GM18517 (cell line): ENCODE measurements around the gene TM4SF18.
A peak's percentile ranks its signal among the peaks of the same experiment; 100 is the strongest.

Source experiments
- ATAC-seq: cut with Tn5 transposase; IDR thresholded peaks from one replicate; pipeline ENCODE4 v1.9.1; 2021; ENCODE audit warnings: mild to moderate bottlenecking, moderate library complexity; ENCODE audit not compliant: unreplicated experiment

The TM4SF18 gene

DNA sequence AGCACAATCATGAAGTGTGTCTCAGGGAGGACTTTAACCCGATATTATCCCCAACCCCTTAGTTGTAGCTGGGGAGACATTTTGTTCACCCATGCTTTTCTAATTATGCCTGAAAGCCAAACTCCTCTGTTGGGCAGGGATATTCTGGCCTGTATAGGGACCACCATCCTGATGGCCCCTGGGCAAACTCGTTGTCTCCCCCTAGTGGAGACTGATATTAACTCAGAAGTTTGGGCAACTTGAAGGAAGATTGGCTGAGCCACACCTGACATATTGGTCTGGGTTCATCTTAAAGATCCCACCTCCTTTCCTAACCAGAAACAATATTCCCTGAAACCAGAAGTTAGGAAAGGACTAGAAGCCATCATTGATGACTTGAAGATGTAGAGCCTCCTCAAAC is 42.3 kb downstream of the TM4SF18 start:
- no peak for ATAC-seq

DNA sequence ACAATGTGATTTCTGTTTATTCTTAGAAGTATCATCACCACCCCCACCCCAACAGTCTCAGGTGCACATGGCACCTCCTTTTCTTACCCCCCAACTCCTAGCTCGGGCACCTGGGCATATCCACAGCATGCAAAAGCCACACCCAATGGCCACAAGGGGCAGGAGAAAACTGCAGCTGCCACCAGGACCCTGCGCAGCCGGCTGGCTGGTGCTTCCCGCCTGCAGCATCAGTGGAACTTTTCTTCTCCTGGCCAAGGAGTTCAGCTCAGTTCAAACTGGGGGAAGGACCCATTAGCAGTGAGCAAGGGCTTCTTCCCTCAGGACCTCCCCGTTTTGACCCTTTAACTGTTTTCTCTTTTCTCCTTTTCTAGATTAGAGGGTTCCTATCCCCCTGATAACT is 44.8 kb downstream of the TM4SF18 start:
- ATAC-seq, result no peak

- no peak for ATAC-seq
Measured at GRCh38 chr3:149284034-149284433, 49.4 kb downstream of the TM4SF18 start.

- ATAC-seq, result no peak
Measured at GRCh38 chr3:149283401-149283800, 50.0 kb downstream of the TM4SF18 start.

GRCh38 chr3:149282836-149283235 is 50.6 kb downstream of the TM4SF18 start:
- no peak for ATAC-seq

DNA sequence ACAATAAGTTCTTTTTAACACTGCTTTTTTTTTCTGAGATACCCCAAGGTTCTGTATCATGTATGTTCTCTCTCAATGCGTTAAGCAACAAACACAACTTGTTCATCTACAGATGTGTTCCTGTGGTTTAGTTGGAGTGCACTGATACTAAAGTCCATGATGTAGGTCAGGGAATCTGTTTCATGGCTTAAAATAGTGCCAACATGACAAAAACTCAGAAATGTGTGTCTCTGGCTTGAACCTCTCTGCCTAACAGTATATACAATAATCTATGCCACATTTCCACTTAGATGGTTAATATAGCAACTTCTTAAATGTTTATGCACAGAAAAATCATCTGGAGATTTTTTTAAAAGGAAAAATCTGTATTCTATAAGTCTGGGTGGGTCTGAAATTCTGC is 51.1 kb downstream of the TM4SF18 start:
- ATAC-seq, result no peak

DNA sequence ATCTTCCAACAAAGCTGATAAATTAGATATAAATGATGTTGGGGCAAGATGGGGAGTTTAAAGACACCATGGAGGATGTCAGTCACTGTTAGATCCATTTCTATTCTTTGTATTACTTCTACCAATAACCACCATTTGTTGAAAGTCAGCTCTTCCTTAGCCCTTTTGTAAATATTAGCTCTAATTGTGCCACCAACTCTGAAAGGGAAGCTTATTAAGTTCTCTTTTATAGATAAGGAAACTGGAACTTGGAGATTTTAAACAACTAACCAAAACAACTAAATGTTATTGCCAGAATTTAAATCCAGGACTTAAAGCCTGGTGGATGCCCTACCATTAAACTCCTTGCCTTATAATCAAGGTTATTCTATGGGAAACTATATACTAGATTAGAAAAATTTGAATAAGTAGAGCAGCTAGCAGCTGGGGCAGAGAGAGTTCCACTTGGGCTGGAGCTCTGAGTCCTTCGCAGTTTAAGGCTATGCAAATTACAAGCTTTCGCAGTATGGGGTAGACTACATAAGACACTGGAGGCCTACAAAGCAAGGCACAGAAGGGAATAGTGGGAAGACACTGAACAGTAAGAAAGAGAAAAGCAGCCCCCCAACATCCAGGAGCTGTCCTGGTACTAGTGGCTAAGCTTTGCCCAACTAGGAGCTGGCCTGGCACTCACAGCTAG is 52.6 kb downstream of the TM4SF18 start:
- no peak for ATAC-seq

DNA sequence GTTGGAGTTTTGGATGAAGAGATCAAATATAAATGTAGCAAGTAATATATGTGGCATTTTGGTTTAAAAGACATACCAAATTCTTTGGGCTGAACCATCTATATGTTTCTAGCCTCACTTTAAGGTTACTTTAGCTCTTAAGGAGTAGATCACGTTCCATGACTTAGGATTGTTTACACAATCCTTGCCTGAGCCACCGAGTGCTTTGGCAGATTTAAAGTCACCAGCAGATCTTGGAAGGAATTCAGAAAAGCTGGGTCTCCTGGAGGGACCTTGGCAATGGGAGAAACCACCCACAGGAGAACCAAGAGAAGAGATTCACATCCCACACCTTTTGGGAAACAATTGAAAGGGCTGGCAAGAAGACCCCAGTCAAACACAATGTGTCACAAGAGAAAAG is 54.5 kb downstream of the TM4SF18 start:
- ATAC-seq, result no peak

GRCh38 chr3:149277331-149277813 is 56.1 kb downstream of the TM4SF18 start:
- peak; percentile 41 for ATAC-seq

- no peak for ATAC-seq
Measured at GRCh38 chr3:149276619-149277018, 56.8 kb downstream of the TM4SF18 start.

GRCh38 chr3:149274220-149274619 is 59.2 kb downstream of the TM4SF18 start:
- no peak for ATAC-seq

- ATAC-seq, result peak; percentile 73
Measured at GRCh38 chr3:149273096-149273751, 60.2 kb downstream of the TM4SF18 start.

GRCh38 chr3:149271669-149272068 is 61.8 kb downstream of the TM4SF18 start:
- no peak for ATAC-seq

GRCh38 chr3:149270180-149270579 is 63.3 kb downstream of the TM4SF18 start:
- ATAC-seq, result no peak

DNA sequence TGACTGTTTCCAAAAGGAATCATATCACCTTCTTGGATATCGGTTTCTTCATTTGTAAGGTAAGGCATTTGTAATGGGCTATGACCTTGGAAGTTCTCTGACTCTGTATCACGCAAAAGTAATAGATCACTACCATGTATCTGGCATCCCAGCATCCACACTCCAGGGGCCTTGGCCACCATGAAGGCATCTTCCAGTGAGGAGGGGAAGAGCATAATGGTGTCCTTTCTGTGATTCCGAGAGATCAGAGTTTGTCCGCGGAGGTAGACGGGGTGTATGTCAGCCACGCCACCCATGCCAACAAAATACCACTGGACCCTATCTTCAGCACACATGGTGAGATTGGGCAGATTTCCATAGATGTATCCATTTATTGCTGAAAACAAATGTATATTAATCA is 63.7 kb downstream of the TM4SF18 start:
- no peak for ATAC-seq
